NCI-H2196 treated with DMSO at 0.1 percent for 48 hours (cell line): ENCODE results near the gene KRT7.

Experiments
- DNase-seq: peaks from one replicate; lab custom pipeline; 2025; ENCODE audit not compliant: unreplicated experiment; lab: John Stamatoyannopoulos, UW

Gene KRT7

DNA sequence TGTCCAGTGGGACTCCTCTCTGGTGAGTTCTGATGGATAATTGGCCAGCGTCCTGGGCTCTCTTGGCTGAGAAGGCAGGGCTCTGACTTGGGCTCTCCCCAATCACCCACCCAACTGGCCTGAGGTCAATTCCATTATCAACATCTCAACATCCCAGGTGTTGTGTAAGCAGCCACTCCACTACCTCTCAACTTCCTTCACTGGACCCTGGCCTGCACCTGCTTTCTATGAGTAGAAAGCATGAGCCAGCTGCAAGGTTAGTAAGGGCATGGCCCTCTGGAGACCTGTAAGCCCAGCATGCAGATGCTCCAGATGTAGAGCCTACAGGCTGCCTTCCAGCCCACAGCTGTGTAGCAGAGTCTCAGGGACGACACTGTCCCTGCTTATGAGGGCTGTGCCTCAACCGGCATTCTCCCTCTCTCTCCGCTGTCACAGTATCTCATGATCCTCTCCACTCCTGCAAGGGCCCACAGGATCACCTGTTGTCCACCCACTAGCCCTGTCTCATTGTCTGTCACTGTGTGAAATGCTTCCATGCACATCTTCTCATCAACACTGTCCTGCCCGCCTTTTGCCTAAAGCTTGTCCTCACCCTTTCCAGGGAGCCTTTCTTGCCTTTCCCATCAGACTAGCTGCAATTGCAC is 63.7 kb downstream of the KRT7 start:
- DNase-seq, result peak; percentile 47
